Inflammatory macrophage treated with lipopolysaccharide for 4 hours (primary cell): ENCODE results near the gene C1QC.
A peak's percentile ranks its signal among the peaks of the same experiment; 100 is the strongest.
"Not testable (repeated sequence)": the region's sequence is repeated elsewhere in the genome, so short reads cannot be mapped to it uniquely, and the experiment has no call there.

Experiments
- DNase-seq: peaks from one replicate; pipeline ENCODE4 v3.0.0-alpha.2; 2020

The C1QC gene

GRCh38 chr1:22651941-22652856 lies 8.8 kb downstream of the C1QC start:
- peak; percentile 56 for DNase-seq

- peak; percentile 78 for DNase-seq
Observed at GRCh38 chr1:22652881-22653316, 9.5 kb downstream of the C1QC start, which contains the start of gene C1QB. TSS of gene C1QB (plus strand) at chr1:22653236. CDS start at chr1:22659463, 6,227 bp downstream.

GRCh38 chr1:22654692-22655091 lies 11.3 kb downstream of the C1QC start:
- no peak for DNase-seq

DNA sequence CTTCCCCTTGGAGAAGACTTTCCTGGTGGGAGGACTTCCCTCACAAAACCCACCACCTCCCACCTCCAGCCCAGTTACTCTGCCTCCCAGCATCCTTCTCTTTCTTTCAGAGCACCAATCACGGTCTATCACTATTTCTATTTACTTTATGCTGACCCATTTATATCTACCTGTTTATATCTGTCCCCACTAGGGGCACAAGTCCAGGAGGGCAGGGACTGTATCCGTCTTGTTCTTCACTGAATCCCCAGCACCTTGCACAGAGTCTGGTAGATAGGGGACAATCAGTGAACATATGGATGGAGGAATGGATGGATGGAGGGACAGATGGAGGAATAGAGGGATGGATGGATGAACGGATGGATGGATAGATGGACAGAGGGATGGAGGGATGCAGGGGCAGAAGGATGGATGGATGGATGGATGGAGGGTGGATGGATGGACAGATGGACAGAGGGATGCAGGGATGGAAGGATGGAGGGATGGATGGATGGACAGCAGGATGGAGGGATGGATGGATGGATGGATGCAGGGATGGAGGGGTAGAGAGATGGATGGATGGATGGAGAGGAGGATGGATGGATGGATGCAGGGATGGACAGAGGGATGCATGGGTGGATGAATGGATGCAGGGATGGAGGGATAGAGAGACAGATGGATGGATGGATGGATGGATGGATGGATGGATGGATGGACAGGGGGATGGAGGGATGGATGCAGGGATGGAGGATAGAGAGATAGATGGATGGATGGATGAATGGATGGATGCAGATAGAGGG lies 15.1 kb downstream of the C1QC start:
- no peak for DNase-seq

DNA sequence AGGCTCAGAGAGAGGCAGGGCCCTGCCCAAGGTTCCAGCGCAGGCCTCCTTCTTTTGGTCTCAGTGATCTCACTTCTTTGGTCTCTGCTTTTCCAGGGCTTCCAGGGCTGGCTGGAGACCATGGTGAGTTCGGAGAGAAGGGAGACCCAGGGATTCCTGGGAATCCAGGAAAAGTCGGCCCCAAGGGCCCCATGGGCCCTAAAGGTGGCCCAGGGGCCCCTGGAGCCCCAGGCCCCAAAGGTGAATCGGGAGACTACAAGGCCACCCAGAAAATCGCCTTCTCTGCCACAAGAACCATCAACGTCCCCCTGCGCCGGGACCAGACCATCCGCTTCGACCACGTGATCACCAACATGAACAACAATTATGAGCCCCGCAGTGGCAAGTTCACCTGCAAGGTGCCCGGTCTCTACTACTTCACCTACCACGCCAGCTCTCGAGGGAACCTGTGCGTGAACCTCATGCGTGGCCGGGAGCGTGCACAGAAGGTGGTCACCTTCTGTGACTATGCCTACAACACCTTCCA lies 17.3 kb downstream of the C1QC start:
- no peak for DNase-seq

DNA sequence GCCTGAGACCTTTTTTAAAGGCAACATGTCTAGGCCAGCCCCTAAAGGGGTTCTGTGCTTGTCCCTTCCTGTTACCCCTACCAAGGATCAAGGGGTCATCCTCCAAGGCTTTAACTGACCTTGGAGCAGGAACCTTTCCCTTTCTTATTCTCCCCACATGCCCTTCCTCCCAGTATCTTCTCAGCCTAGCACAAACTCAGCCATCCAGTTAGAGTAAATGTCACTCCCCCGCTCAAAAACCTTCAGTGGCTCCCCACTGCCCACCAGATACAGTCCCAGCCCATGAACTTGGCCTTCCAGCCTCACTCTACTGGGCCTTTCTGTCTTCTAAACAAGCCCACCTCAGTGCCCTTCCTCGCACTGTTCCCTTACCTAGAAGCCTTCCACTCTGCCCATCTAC lies 18.4 kb downstream of the C1QC start:
- no peak for DNase-seq

DNA sequence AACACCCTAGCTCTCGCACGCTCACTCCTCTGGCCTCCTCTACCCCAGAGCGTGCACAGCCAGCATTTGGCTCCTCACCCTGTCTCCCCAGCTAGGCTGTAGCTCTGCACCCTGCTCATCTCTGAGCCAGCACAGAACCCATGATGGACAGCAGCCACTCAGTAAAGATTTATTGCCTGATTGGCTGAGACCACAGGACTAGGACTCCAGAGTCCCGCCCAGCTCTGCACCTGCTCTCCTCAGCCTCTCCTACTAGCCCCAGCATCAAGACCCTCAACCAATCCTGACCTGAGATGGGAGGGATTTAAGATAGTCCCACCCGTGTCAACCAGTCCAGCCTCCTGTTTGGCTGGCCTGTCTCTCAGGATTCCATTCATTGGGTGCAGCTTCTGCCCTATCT lies 18.9 kb downstream of the C1QC start:
- peak; percentile 11 for DNase-seq

DNA sequence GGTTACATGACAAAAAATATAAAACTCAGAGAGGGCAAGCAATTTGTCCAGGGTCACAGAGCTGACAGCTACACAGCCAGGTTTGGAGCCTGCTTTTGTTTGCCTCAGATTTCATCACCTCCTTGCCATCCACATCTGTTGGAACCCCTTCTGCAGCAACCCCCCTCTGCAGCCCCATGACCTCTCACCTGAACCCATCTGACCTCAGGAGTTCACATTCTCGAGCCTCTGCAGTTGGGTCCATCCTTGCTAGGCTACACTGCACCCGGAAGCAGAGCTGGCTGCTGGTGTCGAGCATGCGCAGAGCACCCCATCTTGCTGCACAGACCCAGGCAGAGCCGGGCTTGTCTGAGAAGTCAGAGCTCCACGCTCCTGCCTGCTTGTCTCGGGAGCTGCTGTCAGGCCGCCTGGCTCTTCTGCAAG lies 19.6 kb downstream of the C1QC start:
- no peak for DNase-seq

DNA sequence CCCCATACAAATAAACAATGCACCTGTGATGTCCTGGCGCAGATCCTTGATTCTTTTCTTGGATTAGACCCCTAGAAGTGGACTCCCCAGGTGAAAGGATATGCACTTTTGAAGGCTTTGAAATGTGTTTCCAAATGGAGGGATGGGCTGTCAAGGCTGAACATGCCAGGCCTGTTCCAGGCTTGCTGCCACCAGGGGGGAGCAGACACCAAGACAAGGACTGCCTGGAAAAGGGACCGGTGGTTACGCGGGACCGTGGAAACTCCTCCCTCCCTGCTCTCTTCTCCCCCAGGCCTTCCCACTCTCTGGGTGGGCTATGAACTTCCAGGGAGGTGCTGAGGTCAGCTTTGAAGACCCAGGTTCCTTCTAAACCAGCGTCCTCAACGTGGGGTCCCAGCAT lies 22.3 kb downstream of the C1QC start:
- no peak for DNase-seq

GRCh38 chr1:22666412-22666811 lies 23.0 kb downstream of the C1QC start:
- DNase-seq: no peak

- not testable (repeated sequence) for DNase-seq
Observed at GRCh38 chr1:22668840-22669239, 25.4 kb downstream of the C1QC start.

DNA sequence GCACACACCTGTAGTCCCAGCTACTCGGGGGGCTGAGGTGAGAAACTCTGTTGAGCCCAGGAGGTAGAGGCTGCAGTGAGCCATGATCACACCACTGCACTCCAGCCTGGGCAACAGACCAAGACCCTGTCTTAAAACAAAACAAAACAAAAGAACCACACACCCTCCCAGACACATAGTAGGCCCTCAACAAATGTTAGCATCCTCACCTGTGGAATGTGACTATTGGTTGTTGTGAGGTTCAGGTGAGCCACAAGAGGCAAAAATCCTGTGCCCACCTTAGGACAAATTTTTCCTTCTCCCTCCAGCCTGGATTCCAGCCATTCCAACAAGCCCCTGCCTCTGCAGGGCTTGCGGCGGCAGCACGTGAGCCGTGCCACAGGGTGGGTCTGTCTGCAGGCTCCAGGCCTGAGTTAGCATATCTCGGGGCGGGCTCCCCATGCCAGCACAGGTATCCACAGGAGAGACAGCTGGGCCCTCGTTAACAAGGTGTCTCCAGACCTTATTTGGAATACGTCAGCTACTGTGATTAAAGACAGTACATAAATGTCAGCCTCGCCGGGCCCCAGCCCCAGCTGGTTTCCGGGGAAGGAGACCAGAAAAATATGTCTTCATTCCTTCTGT lies 27.0 kb downstream of the C1QC start:
- no peak for DNase-seq

DNA sequence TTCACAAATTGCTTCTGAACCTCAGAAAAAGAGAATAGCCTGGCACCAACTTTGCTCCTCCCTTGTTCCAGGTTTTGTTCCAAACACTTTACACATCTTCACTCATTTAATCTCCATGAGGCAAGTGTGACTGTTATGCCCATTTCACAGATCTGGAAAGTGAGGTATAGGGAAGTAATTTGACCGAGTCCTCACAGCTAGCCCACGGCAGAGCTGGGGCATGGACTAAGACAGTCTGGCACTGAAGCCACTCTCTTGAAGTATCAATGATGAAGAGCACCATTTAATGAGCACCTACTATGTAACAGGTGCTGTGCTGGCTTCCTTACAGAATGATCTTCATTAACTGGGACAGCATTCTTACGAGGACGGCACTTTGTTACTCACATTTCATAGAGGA lies 28.6 kb downstream of the C1QC start:
- no peak for DNase-seq

DNA sequence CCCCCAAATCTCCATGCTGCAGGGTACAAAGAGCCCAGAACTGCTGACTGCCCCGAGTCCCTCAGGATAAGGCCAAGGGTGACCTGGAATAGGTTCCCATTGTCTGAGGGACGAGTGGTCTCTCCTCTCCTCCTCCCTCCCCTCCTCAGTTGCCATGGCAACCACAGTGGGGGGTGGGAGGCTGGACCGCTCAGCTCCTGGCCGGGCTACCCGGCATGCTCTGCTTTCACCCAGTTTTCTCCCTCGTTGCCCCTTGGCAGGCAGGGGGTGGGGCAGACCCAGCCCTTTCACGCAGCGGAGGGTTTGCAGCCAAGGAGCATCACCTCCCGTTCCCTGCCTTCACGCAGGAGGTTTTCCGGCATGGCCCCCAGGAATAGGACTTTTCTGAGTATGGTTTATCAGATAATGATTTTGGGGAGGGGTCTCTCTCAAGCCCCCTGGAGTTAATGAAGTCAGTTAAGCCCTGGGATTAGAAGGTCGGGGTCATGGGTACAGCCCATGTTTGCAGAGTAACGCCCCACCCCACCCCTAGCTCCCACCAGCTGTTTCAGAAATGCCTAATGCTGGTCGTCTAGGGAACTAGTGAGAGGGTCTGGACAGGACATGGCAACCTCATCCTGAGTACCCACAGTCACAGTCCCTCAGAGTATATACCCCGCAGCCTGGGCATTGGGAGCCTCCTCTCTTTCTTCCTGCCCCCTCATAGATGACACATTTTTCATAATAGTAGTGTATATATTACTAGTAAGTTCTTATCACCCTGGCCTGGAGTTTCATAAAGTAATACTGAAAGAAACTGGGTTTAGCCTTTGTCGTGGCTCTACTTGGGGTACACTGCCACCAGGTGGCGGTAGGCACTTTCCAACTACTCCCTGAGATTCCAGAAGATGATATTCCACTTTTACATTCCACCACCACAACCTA lies 30.3 kb downstream of the C1QC start:
- DNase-seq: peak; percentile 60

- no peak for DNase-seq
Observed at GRCh38 chr1:22674410-22674749, 30.9 kb downstream of the C1QC start.

GRCh38 chr1:22676151-22676550 lies 32.7 kb downstream of the C1QC start:
- not testable (repeated sequence) for DNase-seq

- no peak for DNase-seq
Observed at GRCh38 chr1:22676916-22677583, 33.6 kb downstream of the C1QC start.

DNA sequence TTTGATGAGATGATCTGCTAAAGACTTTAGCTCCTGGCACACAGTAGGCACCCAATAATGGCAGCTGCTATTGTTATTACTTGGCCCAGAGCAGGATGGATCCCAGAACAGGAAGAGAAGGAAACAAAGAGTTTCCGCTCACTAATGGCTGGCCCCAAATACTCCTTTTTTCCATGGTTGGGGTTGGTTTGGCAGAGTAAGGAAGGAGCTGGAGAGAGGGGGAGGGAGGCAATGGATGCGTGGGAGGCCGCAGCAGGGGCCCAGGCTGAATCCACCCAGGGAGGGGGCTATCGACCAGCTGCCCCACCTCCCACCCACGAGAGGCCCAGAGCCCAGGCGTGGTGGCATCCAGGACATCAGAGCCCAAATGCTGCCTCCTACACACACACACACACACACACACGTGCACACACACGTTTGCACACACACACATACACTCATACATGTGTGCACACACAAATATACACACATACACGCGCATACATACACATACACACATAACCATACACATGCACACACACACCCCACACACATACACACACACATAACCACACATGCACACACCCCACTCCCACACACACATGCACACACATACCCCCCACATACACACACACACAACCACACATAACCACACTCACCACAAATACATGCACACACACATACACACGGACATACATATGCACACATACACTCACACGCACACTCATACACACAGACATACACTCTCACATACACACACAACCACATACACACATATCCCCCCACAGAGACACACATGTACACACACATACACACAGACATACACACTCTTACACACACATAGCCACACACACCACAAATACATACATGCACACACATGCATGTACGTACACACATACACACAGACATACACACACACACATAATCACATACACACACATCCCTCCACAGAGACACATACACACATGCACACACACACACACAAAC lies 34.8 kb downstream of the C1QC start:
- no peak for DNase-seq

DNA sequence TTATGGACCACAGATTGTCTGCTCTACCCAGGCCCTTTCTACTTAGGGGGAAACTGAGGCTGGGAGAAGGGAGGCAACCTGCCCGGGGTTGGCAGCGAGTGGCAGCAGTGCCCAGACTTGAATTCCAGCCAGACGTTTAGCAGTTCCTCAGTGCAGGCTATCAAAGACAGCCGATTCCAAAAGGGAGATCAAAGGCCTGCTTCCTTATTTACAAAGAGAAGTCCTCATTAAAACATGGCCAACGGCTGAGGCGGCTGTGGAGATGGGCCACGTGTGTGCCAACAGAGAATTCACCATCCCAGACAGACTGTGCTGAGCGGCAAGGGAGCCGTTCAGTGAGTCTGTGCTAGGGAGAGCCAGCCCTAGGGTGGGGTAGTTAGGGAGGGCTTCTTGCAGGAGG lies 37.3 kb downstream of the C1QC start:
- DNase-seq: no peak

DNA sequence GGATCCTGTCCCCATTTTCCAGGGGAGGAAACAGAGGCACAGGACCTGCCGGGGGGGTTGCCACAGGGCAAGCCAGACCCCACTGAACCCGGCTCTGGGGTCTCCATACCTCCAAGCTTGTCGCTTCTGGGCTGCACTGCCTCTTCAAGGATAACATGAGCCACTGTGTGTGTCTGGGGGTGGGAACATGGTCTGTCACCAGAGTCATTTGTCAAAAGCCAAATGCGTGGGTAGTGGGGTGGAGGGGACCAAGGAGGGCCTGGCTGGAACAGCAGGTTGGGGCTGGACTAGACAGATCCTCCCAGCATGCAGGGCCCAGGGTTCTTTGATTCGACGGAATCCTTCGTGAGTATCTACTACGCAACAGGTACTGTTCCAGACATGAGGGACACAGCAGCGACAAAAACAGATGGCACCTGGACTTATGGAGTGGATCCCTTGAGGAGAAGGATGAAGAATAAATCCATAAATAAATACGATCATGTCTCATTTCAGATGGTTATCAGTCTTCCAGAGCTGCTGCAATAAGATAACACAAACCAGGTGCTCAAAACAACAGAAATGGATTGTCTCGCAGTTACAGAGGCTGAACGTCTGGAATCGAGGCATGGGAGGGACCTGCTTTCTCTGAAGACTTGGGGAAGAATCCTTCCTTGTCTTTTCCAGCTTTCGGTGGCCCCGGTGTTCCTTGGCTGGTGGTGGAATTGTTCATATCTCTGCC lies 38.3 kb downstream of the C1QC start:
- DNase-seq: no peak
